HFFc6 (cell line): Measurements from ENCODE around the gene ABRACL. TPM values are rescaled to one million over a fixed set of nuclear protein-coding genes. Genes with fewer than 3 reads are reported as not detected.
A peak's percentile ranks its signal among the peaks of the same experiment; 100 is the strongest.

Source experiments
- DNase-seq: peaks from one replicate; pipeline ENCODE4 v3.0.0-alpha.2; 2018
- H3K27ac Mint-ChIP-seq: 2 replicates; pipeline ENCODE4 v1.8.0; 2020; ENCODE audit warnings: mild to moderate bottlenecking, mixed read lengths
- H3K27me3 Mint-ChIP-seq: 2 replicates; pipeline ENCODE4 v1.8.0; 2021; ENCODE audit warnings: mild to moderate bottlenecking, moderate library complexity, mixed read lengths; ENCODE audit not compliant: insufficient read depth
- H3K36me3 Mint-ChIP-seq: 2 replicates; pipeline ENCODE4 v1.8.0; 2021; ENCODE audit warnings: low read depth, mixed read lengths
- H3K4me1 Mint-ChIP-seq: 2 replicates; pipeline ENCODE4 v1.8.0; 2020; ENCODE audit warnings: low read depth, mixed read lengths
- H3K4me3 Mint-ChIP-seq: 2 replicates; pipeline ENCODE4 v1.8.0; 2020; ENCODE audit warnings: mild to moderate bottlenecking, moderate library complexity, mixed read lengths
- H3K9me3 Mint-ChIP-seq: 2 replicates; pipeline ENCODE4 v1.8.0; 2020; ENCODE audit warnings: mild to moderate bottlenecking, mixed read lengths
- CTCF ChIP-seq: fragments of 200-600 bp; sonication (generic); IDR thresholded peaks from 2 replicates; pipeline ENCODE4 v1.5.0; 2021; ENCODE audit warnings: antibody characterized with exemption, mild to moderate bottlenecking
- total RNA-seq, 6 experiments: library from RNA; stranded (reverse); fragmentation: NEBNext Ultra II Directional; extraction: Animal tissue kit (Norgen Biotek cat#: 25700); gene quantifications; 2 replicates in 1 of 6; 3 replicates in 5 of 6; pipeline ENCODE4 v1.2.3, GENCODE V29; 2021

ABRACL gene
- total RNA-seq, 6 experiments from 2014 or later = 18.3 to 25.5 (median 22.4) TPM

- Mint-ChIP-seq H3K27me3 (peaks cover 9% of the 10 kb centered on the region), H3K4me3 (no peak overlapping the region), H3K9me3 (peaks cover 6% of the 10 kb centered on the region), H3K4me1 (no peaks in the 10 kb centered on the region), H3K27ac (no peak overlapping the region), H3K36me3 (peaks cover 4% of the 10 kb centered on the region; the same call in 1 of the 2 replicates)
- TF ChIP-seq CTCF = no peak
- DNase-seq = no peak
Observed at GRCh38 chr6:139053382-139053781, 24.8 kb downstream of the ABRACL start.

GRCh38 chr6:139054001-139054400 lies 25.5 kb downstream of the ABRACL start:
- no peaks in the 10 kb centered on the region for H3K4me1 Mint-ChIP-seq
- H3K36me3 Mint-ChIP-seq = peaks cover 3% of the 10 kb centered on the region; the same call in 1 of the 2 replicates
- H3K27me3 Mint-ChIP-seq = peaks cover 9% of the 10 kb centered on the region
- DNase-seq = no peak
- no peak for TF ChIP-seq CTCF
- peaks cover 5% of the 10 kb centered on the region for H3K9me3 Mint-ChIP-seq
- no peak overlapping the region for H3K27ac Mint-ChIP-seq
- H3K4me3 Mint-ChIP-seq = no peak overlapping the region

- no peak for TF ChIP-seq CTCF
- Mint-ChIP-seq H3K27me3 (peaks cover 7% of the 10 kb centered on the region), H3K36me3 (no peaks in the 10 kb centered on the region), H3K27ac (no peak overlapping the region), H3K4me1 (peaks cover 9% of the 10 kb centered on the region), H3K4me3 (no peak overlapping the region), H3K9me3 (no peaks in the 10 kb centered on the region)
- no peak for DNase-seq
Observed at GRCh38 chr6:139055709-139056108, 27.2 kb downstream of the ABRACL start.

- TF ChIP-seq CTCF = no peak
- Mint-ChIP-seq H3K36me3 (no peaks in the 10 kb centered on the region), H3K27ac (no peak overlapping the region), H3K4me1 (peaks cover 11% of the 10 kb centered on the region), H3K9me3 (no peaks in the 10 kb centered on the region), H3K27me3 (peaks cover 2% of the 10 kb centered on the region; the same call in 1 of the 2 replicates), H3K4me3 (no peak overlapping the region)
- no peak for DNase-seq
Observed at GRCh38 chr6:139058029-139058428, 29.5 kb downstream of the ABRACL start.

- Mint-ChIP-seq H3K9me3 (no peaks in the 10 kb centered on the region), H3K4me1 (peaks cover 11% of the 10 kb centered on the region), H3K4me3 (no peak overlapping the region), H3K36me3 (no peaks in the 10 kb centered on the region), H3K27ac (no peak overlapping the region), H3K27me3 (peaks cover 2% of the 10 kb centered on the region)
- DNase-seq = peak; percentile 32
- TF ChIP-seq CTCF = no peak
Observed at GRCh38 chr6:139060332-139060731, 31.8 kb downstream of the ABRACL start.
